CD14-positive monocyte (primary cell): ENCODE results near the gene KLK7. TPM values are rescaled to one million over a fixed set of nuclear protein-coding genes. Genes with fewer than 3 reads are reported as not detected.

Source experiments
- DNase-seq, 3 donors: peaks; one replicate each; pipeline ENCODE4 v3.0.0-alpha.2; 2011 to 2022
- H2AFZ ChIP-seq: 2 replicates; pipeline ENCODE4 v1.6.0; 2012; ENCODE audit warnings: mild to moderate bottlenecking, low read depth, low read length, inconsistent platforms; ENCODE audit not compliant: insufficient read depth, poor library complexity, severe bottlenecking
- H3K27ac ChIP-seq, 2 donors: 1 replicate in 1 of 2; 2 replicates in 1 of 2; pipeline ENCODE4 v1.5.1; 2012 to 2013; ENCODE audit warnings: low read length in 2 of 2, control low read depth in 1 of 2, inconsistent platforms in 1 of 2, low read depth in 1 of 2, mild to moderate bottlenecking in 1 of 2
- H3K27me3 ChIP-seq, 2 donors: one replicate each; pipeline versions ENCODE4 v1.6.0 to v1.6.1; 2011 to 2013; ENCODE audit warnings: low read length in 2 of 2; ENCODE audit not compliant: control insufficient read depth in 2 of 2, insufficient read depth in 2 of 2
- H3K36me3 ChIP-seq, 2 donors: replicated peaks in 1 of 2; 1 replicate in 1 of 2; 2 replicates in 1 of 2; pipeline versions ENCODE4 v1.5.1 to v1.6.1; 2012 to 2013; ENCODE audit warnings: low read length in 2 of 2, control low read depth in 1 of 2, inconsistent platforms in 1 of 2, mild to moderate bottlenecking in 1 of 2; ENCODE audit not compliant: insufficient read depth in 2 of 2, control insufficient read depth in 1 of 2
- H3K4me1 ChIP-seq, 2 donors: 1 replicate in 1 of 2; 2 replicates in 1 of 2; pipeline versions ENCODE4 v1.5.1 to v1.6.1; 2012 to 2013; ENCODE audit warnings: low read length in 2 of 2, control low read depth in 1 of 2, inconsistent platforms in 1 of 2, mild to moderate bottlenecking in 1 of 2, moderate library complexity in 1 of 2; ENCODE audit not compliant: insufficient read depth in 2 of 2, control insufficient read depth in 1 of 2
- H3K4me2 ChIP-seq: replicated peaks from 2 replicates; pipeline ENCODE3; 2012; ENCODE audit warnings: low read length, moderate library complexity, mild to moderate bottlenecking; ENCODE audit not compliant: poor library complexity, severe bottlenecking; ENCODE audit errors: extremely low read depth
- H3K4me3 ChIP-seq, 3 experiments: fragments of 200-600 bp in 1 of 3; sonication (generic) in 1 of 3; replicated peaks in 1 of 3; 1 replicate in 2 of 3; 2 replicates in 1 of 3; pipeline ENCODE4 v1.5.1; 2011 to 2013; ENCODE audit warnings: low read length in 3 of 3, mild to moderate bottlenecking in 3 of 3, control low read depth in 2 of 3, low read depth in 2 of 3, inconsistent platforms in 1 of 3, moderate library complexity in 1 of 3
- H3K79me2 ChIP-seq: 2 replicates; pipeline ENCODE4 v1.6.0; 2012; ENCODE audit warnings: mild to moderate bottlenecking, control low read depth, inconsistent platforms, low read length, moderate library complexity; ENCODE audit not compliant: insufficient read depth
- H3K9ac ChIP-seq: 2 replicates; pipeline ENCODE4 v1.6.0; 2017; ENCODE audit warnings: low read length, mild to moderate bottlenecking; ENCODE audit not compliant: insufficient read depth, poor library complexity, severe bottlenecking
- H3K9me3 ChIP-seq, 2 donors: replicated peaks in 1 of 2; 1 replicate in 1 of 2; 2 replicates in 1 of 2; pipeline versions ENCODE4 v1.5.1 to v1.6.1; 2012 to 2013; ENCODE audit warnings: low read length in 2 of 2, control low read depth in 1 of 2; ENCODE audit not compliant: control insufficient read depth in 1 of 2, insufficient read depth in 1 of 2
- H4K20me1 ChIP-seq: 2 replicates; pipeline ENCODE4 v1.6.0; 2012; ENCODE audit warnings: mild to moderate bottlenecking, low read length, control low read depth, moderate library complexity; ENCODE audit not compliant: insufficient read depth
- H3K27ac Mint-ChIP-seq, 7 donors: one replicate each; pipeline ENCODE4 v1.8.0; 2020; ENCODE audit warnings: mild to moderate bottlenecking in 7 of 7, mixed read lengths in 7 of 7, moderate library complexity in 6 of 7, inconsistent platforms in 2 of 7
- H3K27me3 Mint-ChIP-seq, 3 donors: one replicate each; pipeline ENCODE4 v1.8.0; 2021 to 2022; ENCODE audit warnings: low read depth in 3 of 3, mild to moderate bottlenecking in 3 of 3, mixed read lengths in 3 of 3, moderate library complexity in 3 of 3, inconsistent platforms in 1 of 3
- H3K36me3 Mint-ChIP-seq, 2 donors: one replicate each; pipeline ENCODE4 v1.8.0; 2020; ENCODE audit warnings: mixed read lengths in 2 of 2, inconsistent platforms in 1 of 2, mild to moderate bottlenecking in 1 of 2
- H3K4me1 Mint-ChIP-seq: one replicate; pipeline ENCODE4 v1.8.0; 2020; ENCODE audit warnings: mild to moderate bottlenecking, mixed read lengths
- H3K4me3 Mint-ChIP-seq, 2 donors: one replicate each; pipeline ENCODE4 v1.8.0; 2020; ENCODE audit warnings: mild to moderate bottlenecking in 2 of 2, mixed read lengths in 2 of 2, moderate library complexity in 1 of 2
- H3K9me3 Mint-ChIP-seq, 7 donors: one replicate each; pipeline ENCODE4 v1.8.0; 2020 to 2022; ENCODE audit warnings: mixed read lengths in 7 of 7, mild to moderate bottlenecking in 6 of 7, moderate library complexity in 6 of 7, inconsistent platforms in 2 of 7
- CTCF ChIP-seq: fragments of 200-600 bp; IDR thresholded peaks from one replicate; pipeline ENCODE4 v1.8.0; 2022; ENCODE audit warnings: antibody characterized with exemption, mild to moderate bottlenecking
- WGBS: methylation state at CpG from one replicate; pipeline ENCODE4 v1.1.5; 2013; ENCODE audit warnings: missing lambda C conversion rate; ENCODE audit not compliant: insufficient coverage; 5-methylcytosine and 5-hydroxymethylcytosine counted together
- intact Hi-C, 2 donors: fragments of 100-400 bp; cut with micrococcal nuclease; formaldehyde crosslinking; loops; one replicate each; pipeline versions ENCODE4 v1.15.0 to v1.15.1; 2023
- polyA plus RNA-seq, 3 donors: library from polyadenylated mRNA; depleted of rRNA in 1 of 3; unstranded in 2 of 3; stranded (reverse) in 1 of 3; fragments of 300-500 nt in 2 of 3; fragments of >200 nt in 1 of 3; fragmentation: Illumina TruSeq in 2 of 3; gene quantifications; 1 replicate in 2 of 3; 2 replicates in 1 of 3; pipeline ENCODE4 v1.2.3, GENCODE V29; 2012 to 2021

KLK7 gene
- polyA plus RNA-seq, 3 donors: not detected

- Mint-ChIP-seq H3K27me3 (peaks cover 18 to 44% (median 26%) of the 10 kb centered on the region in 3 donors), H3K4me3 (no peak overlapping the region), H3K27ac (no peak overlapping the region), H3K4me1 (no peaks in the 10 kb centered on the region), H3K9me3 (peaks cover 0 to 5% (median 0%) of the 10 kb centered on the region in 7 donors), H3K36me3 (no peaks in the 10 kb centered on the region)
- Histone ChIP-seq H3K9ac (no peak overlapping the region), H2AFZ (no peak overlapping the region), H3K4me3 (no peak overlapping the region), H4K20me1 (no peaks in the 10 kb centered on the region), H3K79me2 (no peaks in the 10 kb centered on the region), H3K27ac (no peak overlapping the region), H3K4me1 (no peaks in the 10 kb centered on the region), H3K4me2 (no peak overlapping the region), H3K36me3 (no peaks in the 10 kb centered on the region), H3K27me3 (peaks cover 0 to 5% of the 10 kb centered on the region in 2 donors), H3K9me3 (no peaks in the 10 kb centered on the region)
- intact Hi-C loops: no loop called here
- WGBS: 78% methylated on average over 18 of the region's 18 CpGs
- TF ChIP-seq CTCF: no peak
- no peak for DNase-seq
Measured at GRCh38 chr19:51025809-51026553, 42.3 kb upstream of the KLK7 start.

- peaks cover 2% of the 10 kb centered on the region for H3K4me1 Mint-ChIP-seq
- Histone ChIP-seq H2AFZ (no peak overlapping the region), H3K9me3 (no peaks in the 10 kb centered on the region), H3K79me2 (no peaks in the 10 kb centered on the region), H3K4me1 (peaks cover 0 to under 1% of the 10 kb centered on the region in 2 donors), H4K20me1 (no peaks in the 10 kb centered on the region), H3K27ac (no peak overlapping the region), H3K4me3 (no peak overlapping the region), H3K27me3 (peaks cover 0 to 7% of the 10 kb centered on the region in 2 donors), H3K36me3 (no peaks in the 10 kb centered on the region), H3K4me2 (no peak overlapping the region), H3K9ac (no peak overlapping the region)
- H3K4me3 Mint-ChIP-seq: no peak overlapping the region
- no peaks in the 10 kb centered on the region for H3K36me3 Mint-ChIP-seq
- DNase-seq: no peak
- WGBS: no CpG with 5 or more reads among the region's 6 CpGs
- peaks cover 0 to 5% (median 0%) of the 10 kb centered on the region in 7 donors for H3K9me3 Mint-ChIP-seq
- TF ChIP-seq CTCF: no peak
- intact Hi-C loops: no loop called here
- H3K27me3 Mint-ChIP-seq: peaks cover 20 to 50% (median 28%) of the 10 kb centered on the region in 3 donors
- H3K27ac Mint-ChIP-seq: no peak overlapping the region
Measured at GRCh38 chr19:51025401-51025800, 41.7 kb upstream of the KLK7 start.
